C4-2B (cell line): Measurements from ENCODE around the gene COBL.

Experiments used
- H3K27ac ChIP-seq: fragments of 450-650 bp; 2 replicates; pipeline ENCODE4 v1.5.1; 2017
- ZFX ChIP-seq: fragments of 450-650 bp; IDR thresholded peaks from 2 replicates; pipeline ENCODE4 v1.6.1; 2017
- TF ChIP-seq, protein P1 (sequence below): fragments of 450-650 bp; conservative IDR thresholded peaks from 2 replicates; pipeline ENCODE4 v1.5.1; 2017; ENCODE audit warnings: mild to moderate bottlenecking

Gene COBL

GRCh38 chr7:51236470-51237132, 80.0 kb downstream of the COBL start:
- no peak overlapping the region for H3K27ac ChIP-seq
- TF ChIP-seq ZFX = no peak
- TF ChIP-seq, protein P1, sequence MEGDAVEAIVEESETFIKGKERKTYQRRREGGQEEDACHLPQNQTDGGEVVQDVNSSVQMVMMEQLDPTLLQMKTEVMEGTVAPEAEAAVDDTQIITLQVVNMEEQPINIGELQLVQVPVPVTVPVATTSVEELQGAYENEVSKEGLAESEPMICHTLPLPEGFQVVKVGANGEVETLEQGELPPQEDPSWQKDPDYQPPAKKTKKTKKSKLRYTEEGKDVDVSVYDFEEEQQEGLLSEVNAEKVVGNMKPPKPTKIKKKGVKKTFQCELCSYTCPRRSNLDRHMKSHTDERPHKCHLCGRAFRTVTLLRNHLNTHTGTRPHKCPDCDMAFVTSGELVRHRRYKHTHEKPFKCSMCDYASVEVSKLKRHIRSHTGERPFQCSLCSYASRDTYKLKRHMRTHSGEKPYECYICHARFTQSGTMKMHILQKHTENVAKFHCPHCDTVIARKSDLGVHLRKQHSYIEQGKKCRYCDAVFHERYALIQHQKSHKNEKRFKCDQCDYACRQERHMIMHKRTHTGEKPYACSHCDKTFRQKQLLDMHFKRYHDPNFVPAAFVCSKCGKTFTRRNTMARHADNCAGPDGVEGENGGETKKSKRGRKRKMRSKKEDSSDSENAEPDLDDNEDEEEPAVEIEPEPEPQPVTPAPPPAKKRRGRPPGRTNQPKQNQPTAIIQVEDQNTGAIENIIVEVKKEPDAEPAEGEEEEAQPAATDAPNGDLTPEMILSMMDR = no peak

DNA sequence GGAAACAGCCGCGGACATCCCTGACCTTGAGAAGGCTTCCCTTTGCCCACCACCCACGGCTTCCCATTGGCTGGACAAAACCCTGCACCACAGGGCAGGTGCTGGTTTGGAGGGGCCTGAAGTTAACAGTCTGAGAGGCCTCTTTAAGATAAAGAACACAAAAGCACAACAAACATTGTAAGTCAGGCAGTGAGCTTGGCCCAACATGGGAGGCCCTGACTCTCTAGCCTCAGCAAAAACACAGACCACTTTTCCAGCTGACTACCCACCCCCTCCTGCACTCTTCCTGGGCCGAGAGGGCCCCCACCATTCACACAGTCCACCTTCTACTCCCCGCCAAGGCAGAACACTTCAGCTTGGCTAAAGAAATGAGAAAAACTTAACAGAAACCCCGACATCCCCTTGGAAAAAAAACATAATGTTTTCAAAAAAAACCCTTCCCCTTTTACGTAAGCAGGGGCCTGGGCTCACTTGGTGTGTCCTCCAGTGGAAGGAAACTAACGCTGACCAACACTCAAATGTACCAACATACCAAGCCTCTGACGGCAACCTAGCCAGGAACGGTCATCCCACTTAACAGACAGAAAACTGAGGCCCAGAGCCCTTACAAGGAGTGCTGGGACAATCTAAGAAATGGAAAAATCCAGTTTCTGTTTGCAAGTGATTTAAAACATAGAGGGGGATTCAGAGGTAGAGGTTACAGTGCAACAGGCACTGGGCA, 80.9 kb downstream of the COBL start:
- TF ChIP-seq ZFX = no peak
- TF ChIP-seq, protein P1 = no peak
- H3K27ac ChIP-seq = no peak overlapping the region

DNA sequence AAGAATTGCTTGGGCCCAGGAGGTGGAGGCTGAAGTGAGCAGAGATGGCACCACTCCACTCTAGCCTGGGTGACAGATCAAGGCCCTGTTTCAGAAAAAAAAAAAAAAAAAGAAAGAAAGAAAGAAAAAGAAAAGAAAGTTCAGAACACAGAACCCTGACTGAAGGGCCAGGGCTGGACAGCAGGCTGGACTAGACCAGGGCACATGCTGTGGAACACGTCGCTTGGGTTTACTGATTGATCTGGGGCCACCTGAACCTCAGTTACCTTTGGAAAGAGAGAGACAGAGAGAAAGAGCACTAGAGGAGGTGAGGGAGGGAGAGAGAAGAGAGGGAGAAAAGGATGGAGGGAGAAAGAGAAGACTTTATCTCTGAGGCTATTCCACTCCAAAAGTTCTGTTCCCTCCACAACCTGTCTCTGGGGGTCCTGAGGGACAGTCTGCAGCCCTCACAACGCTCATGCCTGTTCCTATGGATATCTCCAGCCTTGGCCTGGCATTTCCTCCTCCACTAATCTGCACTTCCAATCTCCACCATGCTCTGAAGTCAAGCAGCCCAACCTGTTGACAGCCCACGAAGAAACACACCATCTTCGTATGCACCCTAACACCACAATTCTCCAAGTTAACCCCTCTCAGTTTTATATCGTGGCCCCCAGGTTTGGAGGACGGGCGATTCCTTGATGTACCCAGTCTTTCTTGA, 81.8 kb downstream of the COBL start:
- TF ChIP-seq, protein P1 = no peak
- TF ChIP-seq ZFX = no peak
- H3K27ac ChIP-seq = no peak overlapping the region

- H3K27ac ChIP-seq = no peak overlapping the region
- TF ChIP-seq ZFX = no peak
- TF ChIP-seq, protein P1 = no peak
Measured at GRCh38 chr7:51234139-51234538, 82.5 kb downstream of the COBL start.

GRCh38 chr7:51233374-51233773, 83.2 kb downstream of the COBL start:
- TF ChIP-seq, protein P1 = no peak
- no peak for TF ChIP-seq ZFX
- no peak overlapping the region for H3K27ac ChIP-seq

DNA sequence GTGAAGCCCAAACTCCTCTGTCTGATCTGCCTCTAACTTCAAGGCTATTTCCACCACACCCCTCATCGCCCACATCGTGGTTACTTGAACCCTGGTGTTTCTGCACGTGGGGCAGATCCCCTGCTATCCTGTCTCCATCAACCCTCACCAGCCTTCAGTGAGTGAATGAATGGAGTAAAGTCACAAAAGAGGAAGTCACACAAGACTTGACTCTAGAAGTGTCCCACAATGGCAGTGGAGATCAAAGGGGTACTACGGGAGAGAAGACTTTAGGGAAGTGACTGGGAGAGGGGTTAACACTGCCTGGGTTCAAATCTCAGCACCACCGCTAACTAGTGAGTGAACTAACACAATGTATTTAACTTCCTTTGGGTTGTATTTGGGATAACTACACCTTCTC, 85.9 kb downstream of the COBL start:
- no peak for TF ChIP-seq ZFX
- TF ChIP-seq, protein P1 = no peak
- H3K27ac ChIP-seq = no peak overlapping the region

- H3K27ac ChIP-seq = no peak overlapping the region
- no peak for TF ChIP-seq ZFX
- TF ChIP-seq, protein P1 = no peak
Measured at GRCh38 chr7:51230324-51230625, 86.3 kb downstream of the COBL start.
